Fibroblast of villous mesenchyme (primary cell): ENCODE results near the gene OR12D3. TPM values are rescaled to one million over a fixed set of nuclear protein-coding genes. Genes with fewer than 3 reads are reported as not detected.

Experiments used
- DNase-seq: peaks from one replicate; pipeline ENCODE4 v3.0.0-alpha.2; 2010; ENCODE audit warnings: low read depth
- H3K4me3 ChIP-seq: 2 replicates; pipeline ENCODE4 v1.5.1; 2011; ENCODE audit warnings: low read depth, mild to moderate bottlenecking, low read length
- CTCF ChIP-seq: IDR thresholded peaks from 2 replicates; pipeline ENCODE4 v1.5.1; 2012; ENCODE audit warnings: low read depth, mild to moderate bottlenecking, low read length; ENCODE audit not compliant: insufficient read depth
- total RNA-seq: library from RNA; depleted of rRNA; stranded (reverse); fragments of >200 nt; gene quantifications from 2 replicates; pipeline ENCODE4 v1.2.3, GENCODE V29; 2012

The OR12D3 gene
- not detected in 2 replicates for total RNA-seq

- no peak for DNase-seq
- no peak for TF ChIP-seq CTCF
- no peak within 1 kb of the TSS for H3K4me3 ChIP-seq
Observed at GRCh38 chr6:29375191-29375590, at the start of gene OR12D3. Gene OR12D3, minus strand, starts transcription at chr6:29375291. Its CDS starts 4 bp downstream, at chr6:29375287.

GRCh38 chr6:29424575-29424974 lies 49.5 kb upstream of the OR12D3 start:
- H3K4me3 ChIP-seq = no peak overlapping the region
- no peak for TF ChIP-seq CTCF
- no peak for DNase-seq

GRCh38 chr6:29424168-29424567 lies 49.1 kb upstream of the OR12D3 start:
- TF ChIP-seq CTCF = no peak
- DNase-seq = no peak
- H3K4me3 ChIP-seq = no peak overlapping the region

GRCh38 chr6:29419516-29419915 lies 44.4 kb upstream of the OR12D3 start:
- no peak for TF ChIP-seq CTCF
- no peak for DNase-seq
- H3K4me3 ChIP-seq = no peak overlapping the region

GRCh38 chr6:29414588-29414987 lies 39.5 kb upstream of the OR12D3 start, which contains the start of gene OR12D1:
Gene OR12D1, plus strand, starts transcription at chr6:29414928.
- TF ChIP-seq CTCF = no peak
- H3K4me3 ChIP-seq = no peak within 1 kb of the TSS
- DNase-seq = no peak

GRCh38 chr6:29403801-29404200 lies 28.7 kb upstream of the OR12D3 start:
- TF ChIP-seq CTCF = no peak
- no peak overlapping the region for H3K4me3 ChIP-seq
- no peak for DNase-seq

- H3K4me3 ChIP-seq = no peak overlapping the region
- DNase-seq = no peak
- no peak for TF ChIP-seq CTCF
Observed at GRCh38 chr6:29399525-29399924, 24.4 kb upstream of the OR12D3 start.
